NCI-H1105 treated with DMSO at 0.1 percent for 48 hours (cell line): Measurements from ENCODE around the gene EEFSEC.

Source experiments
- DNase-seq: peaks from one replicate; lab custom pipeline; 2025; lab: John Stamatoyannopoulos, UW

The EEFSEC gene

DNA sequence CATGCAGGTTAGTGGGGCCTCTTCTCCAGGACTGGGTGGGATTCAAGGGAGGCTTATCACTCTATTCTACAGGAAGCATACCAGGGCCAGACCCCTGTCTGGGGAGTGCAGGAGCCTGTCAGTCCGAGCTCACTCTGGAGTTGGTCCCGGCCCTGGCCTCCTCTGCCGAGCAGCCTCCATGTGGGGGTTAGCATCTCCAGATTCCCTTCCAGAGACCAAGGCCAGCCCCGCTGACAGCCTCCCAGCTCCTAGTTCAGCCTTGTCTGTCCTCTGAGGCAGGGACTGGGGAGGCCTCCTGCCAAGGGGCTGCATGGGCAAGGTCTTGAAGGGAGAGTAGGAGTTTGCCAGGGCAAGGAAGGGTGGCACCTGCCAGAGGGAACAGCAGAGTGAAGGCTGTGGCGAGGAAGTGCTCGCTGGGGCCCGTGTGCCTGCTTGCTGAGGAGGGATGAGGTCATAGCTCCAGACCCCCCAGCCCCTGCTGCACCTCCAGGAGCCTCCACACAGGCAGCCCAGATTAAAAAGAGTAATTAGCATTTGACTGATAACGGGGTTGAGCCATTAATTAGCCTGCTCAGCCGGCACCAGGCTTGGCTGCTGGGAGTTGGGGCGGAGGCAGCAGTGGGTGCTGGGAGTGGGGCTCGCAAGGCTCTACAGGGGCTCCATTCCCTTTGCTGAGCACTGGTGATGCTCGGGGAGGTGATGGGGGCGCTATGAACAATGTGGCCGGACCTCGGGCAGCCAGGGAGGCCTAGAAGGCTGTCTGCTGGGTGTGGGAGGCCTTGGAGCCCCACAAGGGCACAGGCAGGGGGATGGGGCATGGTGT is 259.1 kb downstream of the EEFSEC start:
- no peak for DNase-seq

DNA sequence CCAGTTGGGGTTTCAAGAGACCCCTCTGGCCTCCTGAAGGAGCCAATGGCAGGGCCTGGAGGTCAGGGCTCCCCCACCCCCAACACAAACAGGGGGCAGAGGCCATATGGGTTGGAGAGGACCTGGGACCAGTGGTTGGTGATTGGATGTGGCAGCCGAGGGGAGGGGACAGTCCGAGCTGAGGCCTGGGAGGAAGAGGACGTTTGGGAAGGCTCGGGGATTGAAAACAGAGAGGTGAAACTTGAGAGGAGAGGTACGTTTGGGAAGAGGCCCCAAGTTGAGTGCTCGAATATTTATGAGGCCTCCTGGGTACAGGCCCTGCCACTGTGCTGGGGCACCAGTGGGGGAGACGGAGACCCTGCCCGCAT is 259.7 kb downstream of the EEFSEC start:
- DNase-seq, result no peak

DNA sequence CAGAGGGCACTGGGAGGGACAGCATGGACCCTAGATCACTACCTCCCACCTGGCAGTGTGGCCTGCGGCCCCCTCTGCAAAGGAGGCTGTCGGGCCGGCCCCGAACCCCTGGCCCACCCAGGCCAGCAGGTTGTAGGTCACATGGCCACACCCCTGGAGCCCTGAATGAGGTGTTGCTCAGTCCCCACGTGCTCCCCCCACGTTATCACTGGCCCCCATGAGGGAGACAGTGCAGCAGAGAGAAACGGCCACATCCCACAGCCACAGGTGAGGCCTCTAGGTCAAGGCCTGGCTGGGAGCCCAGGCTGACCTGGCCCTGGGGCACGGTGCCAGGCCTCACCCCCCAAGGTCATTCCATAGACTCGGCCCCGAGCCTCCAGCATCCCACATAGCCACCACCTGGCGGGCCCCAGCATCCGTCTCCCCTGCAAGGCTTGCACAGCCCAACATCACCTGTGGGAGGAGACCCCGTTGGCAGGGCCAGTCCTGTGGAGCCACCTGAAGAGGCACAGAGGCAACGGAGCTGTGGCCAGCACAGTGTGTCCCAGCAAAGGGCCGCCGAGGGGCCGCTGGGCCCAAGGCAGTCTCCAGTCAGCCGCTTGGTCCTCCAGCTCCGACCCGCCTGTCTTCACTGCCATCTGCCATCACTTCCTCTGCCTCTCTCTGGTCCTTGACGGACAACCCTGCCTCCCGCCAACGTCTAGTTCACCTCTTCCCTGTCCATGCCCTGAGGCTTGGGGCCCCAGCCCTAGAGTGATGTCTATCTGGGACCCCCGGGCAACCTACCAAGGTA is 260.3 kb downstream of the EEFSEC start:
- no peak for DNase-seq

DNA sequence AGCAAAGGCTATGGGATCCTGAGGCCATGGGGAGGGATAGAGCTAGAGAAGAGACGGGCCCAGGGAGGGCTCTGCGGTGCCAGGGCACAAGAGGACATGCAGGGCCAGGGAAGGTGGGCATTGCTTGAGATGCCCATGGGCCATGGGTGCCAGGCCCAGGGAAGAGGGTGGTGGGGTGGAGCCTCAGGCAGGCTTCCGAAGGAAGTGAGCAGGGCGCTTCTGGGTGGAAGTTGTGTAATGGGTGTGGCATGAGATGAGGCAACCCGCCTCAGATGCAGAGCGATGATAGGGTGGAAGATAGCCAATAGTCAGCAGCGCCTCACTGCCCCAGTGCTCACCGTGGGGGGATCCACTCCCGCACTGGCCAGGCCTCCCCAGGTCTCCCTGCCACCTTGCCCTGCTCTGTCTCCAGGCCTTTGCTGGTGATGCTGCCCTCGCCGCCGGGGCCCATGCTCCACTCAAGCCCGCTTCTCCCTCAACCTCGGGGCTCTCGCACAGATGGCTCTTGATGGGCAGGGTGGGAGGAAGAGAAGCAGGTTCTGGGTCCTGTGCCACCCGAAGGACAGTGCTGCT is 262.0 kb downstream of the EEFSEC start:
- DNase-seq, result no peak

DNA sequence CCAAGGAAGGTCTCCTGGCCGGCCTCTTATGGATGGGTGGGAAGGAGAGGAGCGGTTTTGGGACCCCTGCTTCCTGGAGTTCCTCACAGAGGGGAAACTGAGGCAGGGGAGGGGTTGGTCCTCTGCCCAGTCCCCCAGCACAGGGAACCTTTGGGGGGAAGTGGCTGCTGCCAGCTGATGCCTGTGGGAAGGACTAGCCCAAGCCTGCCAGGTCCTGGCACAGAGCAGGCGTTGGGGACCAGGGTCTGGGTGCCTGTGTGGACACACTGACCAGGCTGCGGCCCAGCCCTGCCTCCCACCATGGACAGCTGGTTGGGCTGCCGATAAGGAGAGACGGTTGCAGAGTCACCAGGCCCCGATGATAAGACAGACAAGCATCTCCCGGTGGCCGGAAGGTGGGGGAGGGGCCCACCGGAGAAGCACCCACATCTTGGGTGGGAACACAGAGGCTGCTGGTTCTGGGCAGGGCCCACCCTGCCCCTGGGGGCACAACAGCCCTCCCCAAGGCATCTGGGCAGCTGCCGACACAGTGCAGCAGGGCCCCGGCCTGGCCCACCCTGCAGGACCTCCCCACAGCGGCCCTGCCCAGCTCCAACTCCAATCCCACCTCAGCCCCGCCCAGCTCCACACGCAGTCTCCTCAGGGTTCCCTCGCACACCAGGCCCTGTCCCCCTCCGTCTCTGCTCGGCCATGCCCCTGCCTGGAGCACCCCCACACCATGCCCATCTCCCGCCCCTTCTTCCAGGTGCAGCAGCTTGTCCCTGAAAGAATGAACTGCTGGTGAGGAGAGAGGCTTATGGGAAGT is 262.7 kb downstream of the EEFSEC start:
- DNase-seq, result no peak

DNA sequence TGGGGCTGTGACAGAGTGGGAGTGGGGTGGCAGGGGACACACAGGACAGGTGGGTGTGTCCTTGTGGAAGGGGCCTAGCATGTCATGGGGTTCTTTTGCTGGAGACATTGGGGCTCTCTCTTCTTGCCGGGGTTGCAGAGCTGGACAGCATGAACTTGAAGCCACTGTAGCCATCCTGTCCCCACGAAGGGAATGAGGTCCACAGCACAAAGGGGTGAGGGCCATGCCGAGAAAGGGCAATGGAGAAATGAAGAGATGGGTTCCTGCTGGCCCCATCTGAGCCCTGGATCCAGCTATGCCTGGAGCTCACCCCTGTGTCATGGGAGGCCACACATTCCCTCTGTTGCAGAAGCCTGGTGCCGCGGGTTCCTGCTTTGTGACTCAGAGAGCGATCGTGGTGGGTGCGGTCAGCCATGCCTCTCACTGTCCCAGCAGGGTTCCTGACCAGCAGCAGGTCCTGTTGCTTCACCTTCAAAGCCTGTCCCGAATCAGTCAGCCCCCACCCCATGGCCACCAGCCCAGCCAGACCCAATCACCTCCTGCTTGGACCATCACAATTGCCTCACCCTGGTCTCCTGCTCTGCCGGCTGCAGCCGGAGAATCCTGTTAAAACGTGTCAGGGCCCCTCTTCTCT is 263.4 kb downstream of the EEFSEC start:
- DNase-seq, result no peak

DNA sequence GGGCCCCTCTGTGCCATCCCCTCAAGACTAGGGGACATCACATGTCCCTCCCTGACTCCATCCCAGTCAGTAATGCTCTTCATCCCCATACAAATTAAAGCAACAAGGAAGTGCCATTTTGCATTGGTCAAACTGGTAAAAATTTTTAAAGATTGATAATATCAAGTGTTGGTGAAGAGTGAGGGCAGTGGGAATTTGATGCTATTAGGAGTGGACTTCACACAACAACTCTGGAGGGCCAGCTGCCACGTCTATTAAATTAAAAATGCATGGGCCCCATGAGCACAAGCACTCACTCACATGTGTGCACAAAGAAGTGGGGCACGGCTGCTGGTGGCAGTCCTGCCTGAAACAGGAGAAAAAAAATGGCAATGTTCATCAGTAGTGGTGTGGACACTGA is 265.6 kb downstream of the EEFSEC start:
- no peak for DNase-seq

DNA sequence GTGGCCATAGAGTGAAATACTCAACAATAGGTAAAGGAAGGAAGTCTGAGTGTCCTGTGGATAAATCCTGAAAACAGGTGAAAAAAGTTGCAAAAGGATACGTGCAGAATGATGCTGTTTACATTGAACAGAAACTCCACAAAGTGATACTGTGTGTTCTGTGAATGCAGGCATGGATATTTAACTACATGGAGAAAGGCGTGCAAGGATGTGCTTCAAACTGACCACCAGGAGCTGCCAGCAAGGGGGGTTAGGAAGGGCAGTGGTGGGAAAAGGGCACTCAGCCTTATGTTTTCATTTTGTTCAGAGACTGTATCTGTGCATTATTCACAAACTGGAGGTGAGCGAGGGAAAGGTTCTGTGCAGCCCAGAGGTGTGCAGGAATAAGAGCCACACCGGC is 266.0 kb downstream of the EEFSEC start:
- no peak for DNase-seq

DNA sequence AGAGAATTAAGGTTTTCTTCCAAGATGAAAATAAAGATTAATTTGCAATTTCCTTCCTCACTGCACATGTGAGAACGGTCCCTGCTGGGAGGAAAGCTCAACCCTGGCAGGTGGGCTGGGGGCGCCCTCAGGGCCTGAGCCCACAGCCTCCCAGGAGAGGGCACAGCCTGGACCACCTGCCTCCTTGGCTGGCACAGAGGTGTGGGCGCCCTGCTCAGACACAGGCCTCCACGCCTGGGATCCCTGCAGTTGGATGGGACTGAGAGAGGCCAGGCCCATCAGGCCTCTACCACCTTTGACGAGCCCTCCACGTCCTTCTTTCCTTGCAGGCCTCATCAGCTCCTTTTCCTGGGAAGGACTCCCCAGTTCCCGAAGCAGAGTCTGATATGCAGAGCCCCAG is 267.0 kb downstream of the EEFSEC start:
- DNase-seq, result no peak

DNA sequence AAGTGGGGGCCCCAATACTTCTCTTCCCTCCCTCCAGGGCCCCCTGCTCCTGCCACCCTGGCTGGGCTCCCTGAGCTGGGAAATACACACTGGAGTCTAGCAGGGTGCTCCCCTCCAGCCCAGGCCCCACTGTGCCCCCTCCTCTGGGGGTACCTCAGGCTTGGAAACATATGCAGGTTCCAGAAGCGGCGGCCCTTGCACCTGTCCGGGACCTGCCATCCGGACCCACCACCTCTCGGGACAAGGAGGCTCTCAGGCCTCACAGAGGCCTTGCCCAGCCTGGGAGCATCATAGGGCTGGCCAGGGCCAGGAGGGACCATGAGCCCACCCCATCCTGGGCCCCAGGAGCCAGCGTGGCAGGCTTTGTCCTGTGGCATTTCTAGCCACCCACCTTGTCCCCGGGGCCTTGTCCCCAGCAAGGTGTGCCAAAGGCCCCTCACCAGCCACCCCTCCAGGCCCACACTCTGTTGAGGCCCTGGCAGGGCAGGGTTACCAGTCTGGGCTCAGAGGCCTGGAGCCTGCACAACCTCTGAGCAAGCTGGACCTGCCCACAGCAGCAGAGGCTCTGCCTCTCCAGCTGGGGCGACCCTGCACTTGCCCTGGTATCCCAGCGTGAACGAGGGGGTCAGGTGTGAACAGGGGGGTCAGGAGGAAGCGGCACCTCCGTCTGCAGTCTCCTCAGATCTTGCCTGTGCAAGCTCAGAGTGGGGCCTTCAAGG is 267.6 kb downstream of the EEFSEC start:
- no peak for DNase-seq

DNA sequence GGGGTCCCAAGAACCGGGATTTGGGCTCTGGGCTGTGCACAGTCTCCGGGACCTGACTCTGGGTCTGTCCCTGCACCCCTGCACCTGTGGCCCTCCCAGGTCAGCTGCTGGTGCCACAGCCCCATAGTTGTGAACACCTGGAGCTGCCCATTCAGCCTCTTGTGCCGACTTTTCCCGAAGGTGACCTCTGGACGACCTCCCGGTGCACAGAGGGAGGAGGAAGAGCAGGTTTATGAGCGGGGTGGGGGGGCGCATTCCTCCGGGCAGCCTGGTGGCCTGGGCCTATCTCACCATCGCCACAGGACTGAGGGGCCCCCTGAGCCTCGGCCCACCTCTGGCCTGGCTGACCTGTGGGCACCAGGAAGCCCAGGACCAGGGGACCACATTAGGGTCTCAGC is 268.2 kb downstream of the EEFSEC start:
- DNase-seq, result no peak

DNA sequence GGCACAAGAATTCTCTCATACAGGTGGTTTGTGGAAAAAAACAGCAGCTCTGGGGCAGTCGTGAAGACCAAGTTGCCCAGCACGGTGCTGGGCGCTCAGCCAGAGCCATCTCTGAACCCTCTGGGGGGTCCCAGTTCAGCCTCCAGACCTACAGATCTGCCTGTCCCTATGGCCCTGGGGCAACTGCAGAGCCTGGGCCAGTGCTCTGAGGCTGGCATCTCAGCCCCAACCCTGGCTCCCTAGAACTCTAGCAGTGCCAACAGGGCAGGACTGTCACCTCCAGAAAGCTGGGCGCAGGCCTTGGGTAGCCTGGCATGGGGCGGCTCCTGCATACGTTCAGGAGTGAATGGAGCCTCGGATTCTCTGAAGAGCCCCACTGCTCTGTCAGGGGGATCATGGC is 268.7 kb downstream of the EEFSEC start:
- no peak for DNase-seq

DNA sequence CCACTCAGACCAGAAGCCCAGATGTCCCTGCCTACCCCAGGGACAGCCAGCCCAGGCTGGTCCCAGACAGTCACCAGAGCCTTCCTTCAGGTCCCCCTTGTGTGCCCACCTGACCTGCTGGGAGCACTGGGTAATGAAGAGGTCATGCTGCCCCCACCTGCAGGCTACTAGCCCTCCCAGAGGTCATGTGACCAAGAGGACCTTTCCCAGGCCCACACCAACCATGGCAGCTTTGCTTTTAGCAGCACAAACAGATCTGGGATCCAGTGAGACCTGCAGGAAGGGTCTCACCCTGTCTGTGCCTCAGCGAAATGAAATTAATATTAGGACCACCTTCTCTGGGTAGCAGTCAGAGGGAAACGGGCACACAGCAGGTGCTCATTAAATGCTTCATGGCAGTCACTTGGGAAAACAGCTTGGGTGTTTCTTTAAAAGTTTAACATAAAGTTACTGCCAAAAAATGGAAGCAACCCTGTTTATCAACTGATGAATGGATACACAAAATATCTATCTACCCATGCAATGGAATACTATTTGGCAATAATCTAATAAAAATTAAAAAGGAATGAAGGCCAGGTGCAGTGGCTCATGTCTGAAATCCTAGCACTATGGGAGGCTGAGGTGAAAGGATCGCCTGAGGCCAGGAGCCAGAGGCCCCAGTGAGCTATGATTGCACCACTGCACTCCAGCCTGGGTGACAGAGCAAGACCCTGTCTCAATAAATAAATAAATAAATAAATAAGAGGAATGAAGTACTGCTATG is 269.7 kb downstream of the EEFSEC start:
- DNase-seq, result no peak

DNA sequence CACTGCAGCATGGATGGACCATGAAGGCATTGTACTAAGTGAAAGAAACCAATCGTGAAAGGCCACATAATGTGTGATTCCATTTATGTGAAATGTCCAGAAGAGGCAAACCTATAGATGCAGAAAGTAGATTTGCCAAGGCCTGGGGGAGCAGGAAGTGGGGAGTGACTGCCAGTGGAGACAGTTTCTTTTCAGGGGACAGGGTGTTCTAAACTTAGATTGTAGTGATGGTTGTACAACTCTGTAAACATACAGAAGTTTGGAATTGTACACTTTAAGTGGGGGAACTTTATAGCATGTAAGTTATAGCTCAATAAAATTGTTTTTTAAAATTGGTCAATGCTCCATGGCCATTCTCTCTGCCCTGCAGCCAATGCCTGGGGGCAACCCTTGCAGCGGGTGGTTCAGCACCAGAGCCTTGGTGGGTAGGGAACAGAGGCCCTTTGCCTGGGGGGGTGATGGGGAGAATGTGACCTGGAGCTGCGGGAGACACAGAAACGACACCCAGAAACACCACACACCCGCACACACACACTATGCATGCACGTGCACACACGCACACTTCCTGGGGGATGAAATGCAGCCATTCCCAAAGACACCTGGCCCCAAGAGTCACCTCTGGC is 270.4 kb downstream of the EEFSEC start:
- DNase-seq, result no peak

DNA sequence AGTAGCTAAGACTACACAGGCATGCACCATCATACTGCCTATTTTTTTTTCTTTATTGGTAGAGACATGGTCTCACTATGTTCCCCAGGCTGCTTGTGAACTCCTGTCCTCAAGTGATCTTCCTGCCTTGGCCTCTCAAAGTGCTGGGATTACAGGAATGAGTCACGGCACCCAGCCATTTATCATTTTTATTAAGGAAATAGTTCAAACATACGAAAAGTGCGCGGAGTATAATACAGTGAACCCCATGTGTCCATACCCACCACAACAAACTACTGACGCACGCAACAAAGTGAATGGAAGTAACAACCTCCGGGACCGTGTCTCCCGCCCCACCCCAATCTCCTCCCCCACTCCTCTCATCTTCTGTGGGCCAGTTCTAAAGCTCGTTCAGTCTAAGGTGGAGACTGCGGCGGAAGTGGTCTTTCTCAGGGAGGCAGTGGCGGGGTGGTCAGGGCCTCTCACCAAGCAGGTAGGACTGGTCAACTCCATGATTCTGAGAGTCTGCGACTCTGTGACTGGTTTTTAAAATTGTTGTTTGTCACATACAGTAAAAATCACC is 271.3 kb downstream of the EEFSEC start:
- DNase-seq, result no peak

DNA sequence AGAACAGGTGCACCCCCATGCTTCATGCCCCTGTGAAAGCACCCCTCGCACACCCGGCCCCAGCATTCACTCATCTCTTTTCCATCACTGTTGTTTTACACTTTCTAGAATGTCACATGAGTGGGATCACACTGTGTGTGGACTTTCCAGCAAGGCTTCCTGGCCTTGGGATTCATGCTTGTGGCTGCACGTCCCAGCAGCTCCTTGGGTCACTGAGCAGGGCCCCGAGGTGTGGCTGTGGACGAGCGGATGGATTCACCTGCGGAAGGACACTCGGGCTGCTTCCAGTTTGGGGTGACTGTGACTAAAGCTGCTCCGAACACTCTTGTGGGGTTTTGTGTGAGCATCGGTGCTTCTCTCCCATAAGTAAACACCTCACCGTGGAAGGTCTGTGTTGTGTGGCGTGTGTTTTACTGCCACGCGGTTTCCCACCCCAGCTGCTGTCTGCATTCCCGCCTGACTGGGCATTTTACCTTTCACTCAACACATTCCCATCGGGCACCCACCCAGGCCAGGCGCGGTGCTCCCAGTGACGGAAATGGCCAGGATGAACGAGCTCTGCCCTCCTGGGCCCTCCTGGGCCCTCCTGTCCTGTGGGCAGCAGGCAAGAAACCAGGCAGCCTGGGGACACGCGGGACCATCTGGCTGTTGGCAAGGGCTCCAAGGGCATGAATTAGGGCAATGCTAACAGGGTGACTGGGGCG is 272.0 kb downstream of the EEFSEC start:
- no peak for DNase-seq

DNA sequence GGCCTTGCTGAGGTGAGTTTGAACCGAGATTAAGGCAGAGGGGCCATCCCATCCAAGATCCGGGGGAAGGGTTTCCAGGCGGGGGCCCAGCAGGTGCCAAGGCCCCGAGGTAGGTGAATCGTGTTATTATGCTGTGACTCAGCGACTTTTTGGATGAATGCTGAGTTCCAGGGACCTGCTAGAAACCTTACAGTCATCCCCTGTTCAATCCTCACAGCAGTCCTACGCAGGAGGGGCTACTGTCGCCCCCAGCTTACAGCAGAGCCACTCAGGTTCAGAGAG is 272.5 kb downstream of the EEFSEC start:
- DNase-seq, result no peak

DNA sequence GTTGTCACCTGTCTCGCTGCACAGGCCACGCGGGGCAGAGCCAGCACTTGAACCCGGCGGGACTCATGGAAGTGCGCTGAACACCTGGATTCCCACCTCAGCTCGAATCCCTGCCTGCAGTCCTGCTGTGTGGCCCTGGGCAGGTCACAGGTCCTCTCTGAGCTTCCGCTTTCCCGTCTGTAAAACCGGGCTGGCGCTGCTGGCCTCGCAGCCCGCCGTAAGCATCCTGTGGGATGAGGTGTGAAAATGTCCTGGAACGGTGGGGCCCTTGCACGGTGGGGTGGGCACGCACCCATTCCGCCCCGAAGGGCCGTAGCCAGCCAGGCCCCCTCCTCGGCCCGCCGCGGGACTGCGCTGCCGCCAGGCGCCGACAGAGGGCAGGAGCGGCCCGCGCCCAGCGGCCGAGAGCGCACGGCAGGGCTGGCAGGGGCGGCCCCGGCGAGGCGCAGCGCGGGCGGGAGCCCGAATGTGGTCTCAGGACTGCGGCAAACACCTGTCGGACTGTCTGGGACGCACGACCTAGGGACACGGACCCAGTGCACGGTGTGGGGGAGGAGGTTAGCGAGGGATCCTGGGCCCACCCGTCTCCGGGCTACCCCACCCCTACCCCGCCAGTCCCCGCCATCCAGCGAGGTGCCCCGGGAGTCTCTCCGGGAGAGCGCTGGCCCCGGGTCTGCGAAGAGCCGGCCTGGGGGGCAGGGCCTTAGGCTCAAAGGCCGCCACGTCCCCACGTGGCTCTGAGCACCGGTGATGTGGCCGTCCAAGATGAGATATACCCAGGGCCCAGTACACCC is 273.0 kb downstream of the EEFSEC start:
- no peak for DNase-seq
